GM12873 (cell line): ENCODE results near the gene SLC44A1.

ENCODE experiments used
- CTCF ChIP-seq: IDR thresholded peaks from 2 replicates; pipeline ENCODE4 v1.5.1; 2012; ENCODE audit warnings: low read depth, mild to moderate bottlenecking, moderate library complexity, low read length, control low read depth; ENCODE audit not compliant: insufficient read depth; ENCODE audit errors: missing control alignments

Gene SLC44A1

GRCh38 chr9:105244003-105244733, at the start of gene SLC44A1:
TSS of gene SLC44A1 (plus strand) at chr9:105244651. CDS start at chr9:105244869, 218 bp downstream.
- peak; percentile 2 for TF ChIP-seq CTCF

- no peak for TF ChIP-seq CTCF
Measured at GRCh38 chr9:105195259-105195658, 49.2 kb upstream of the SLC44A1 start.

- no peak for TF ChIP-seq CTCF
Measured at GRCh38 chr9:105198023-105198422, 46.4 kb upstream of the SLC44A1 start.

- no peak for TF ChIP-seq CTCF
Measured at GRCh38 chr9:105198865-105199264, 45.6 kb upstream of the SLC44A1 start.

- no peak for TF ChIP-seq CTCF
Measured at GRCh38 chr9:105204416-105204815, 40.0 kb upstream of the SLC44A1 start.

GRCh38 chr9:105205787-105206495, 38.5 kb upstream of the SLC44A1 start:
- no peak for TF ChIP-seq CTCF

GRCh38 chr9:105206496-105206820, 38.0 kb upstream of the SLC44A1 start:
- no peak for TF ChIP-seq CTCF
